ENCODE measurements around the gene PTPRO.

GRCh38 chr12:15318841-15319240, 3.5 kb upstream of the PTPRO start:
- TF ChIP-seq EZH2phosphoT487 (IDR thresholded peaks at IDR 0.05; ENCODE audit: borderline replicate concordance, low read depth), result no peak
- no peak for TF ChIP-seq ELF1 (IDR thresholded peaks at IDR 0.05)
- no peak for TF ChIP-seq REST (IDR thresholded peaks at IDR 0.05; ENCODE audit: low read depth, low read length)
- no peak for TF ChIP-seq RFX5 (IDR thresholded peaks at IDR 0.05; ENCODE audit: low read length)
- no peak for TF ChIP-seq USF2 (IDR thresholded peaks at IDR 0.05; ENCODE audit: borderline replicate concordance, low read depth, low read length)
- no peak for TF ChIP-seq CTCF (IDR thresholded peaks at IDR 0.05)
- no peak for TF ChIP-seq YY1 (IDR thresholded peaks at IDR 0.05; ENCODE audit: low read depth)
- TF ChIP-seq POLR2AphosphoS5 (IDR thresholded peaks at IDR 0.05; ENCODE audit: low read depth, low read length), result no peak
- no peak for TF ChIP-seq GATA2 (CRISPR knock-in tag; IDR thresholded peaks at IDR 0.05)
- no peak for TF ChIP-seq RXRA (IDR thresholded peaks at IDR 0.05; ENCODE audit: borderline replicate concordance, low read depth)
- no peak for TF ChIP-seq USF1 (IDR thresholded peaks at IDR 0.05; ENCODE audit: borderline replicate concordance, low read depth)
- no peak for TF ChIP-seq EP300 (IDR thresholded peaks at IDR 0.05; ENCODE audit: borderline replicate concordance in 1 of 2, low read depth in 1 of 2, low read length in 1 of 2)
- no peak for TF ChIP-seq SMC3 (IDR thresholded peaks at IDR 0.05; ENCODE audit: low read depth, low read length)
- no peak for TF ChIP-seq MAX (IDR thresholded peaks at IDR 0.05; ENCODE audit: low read depth)

All from SK-N-SH (cell line).